ENCODE results near the gene ENTPD6. TPM values are rescaled to one million over a fixed set of nuclear protein-coding genes. Genes with fewer than 3 reads are reported as not detected.

The ENTPD6 gene
- total and polyA plus RNA-seq, 2 donors (not counting 1 experiment from before 2014, with no cell fraction given) = 64.4 to 79.8 TPM

DNA sequence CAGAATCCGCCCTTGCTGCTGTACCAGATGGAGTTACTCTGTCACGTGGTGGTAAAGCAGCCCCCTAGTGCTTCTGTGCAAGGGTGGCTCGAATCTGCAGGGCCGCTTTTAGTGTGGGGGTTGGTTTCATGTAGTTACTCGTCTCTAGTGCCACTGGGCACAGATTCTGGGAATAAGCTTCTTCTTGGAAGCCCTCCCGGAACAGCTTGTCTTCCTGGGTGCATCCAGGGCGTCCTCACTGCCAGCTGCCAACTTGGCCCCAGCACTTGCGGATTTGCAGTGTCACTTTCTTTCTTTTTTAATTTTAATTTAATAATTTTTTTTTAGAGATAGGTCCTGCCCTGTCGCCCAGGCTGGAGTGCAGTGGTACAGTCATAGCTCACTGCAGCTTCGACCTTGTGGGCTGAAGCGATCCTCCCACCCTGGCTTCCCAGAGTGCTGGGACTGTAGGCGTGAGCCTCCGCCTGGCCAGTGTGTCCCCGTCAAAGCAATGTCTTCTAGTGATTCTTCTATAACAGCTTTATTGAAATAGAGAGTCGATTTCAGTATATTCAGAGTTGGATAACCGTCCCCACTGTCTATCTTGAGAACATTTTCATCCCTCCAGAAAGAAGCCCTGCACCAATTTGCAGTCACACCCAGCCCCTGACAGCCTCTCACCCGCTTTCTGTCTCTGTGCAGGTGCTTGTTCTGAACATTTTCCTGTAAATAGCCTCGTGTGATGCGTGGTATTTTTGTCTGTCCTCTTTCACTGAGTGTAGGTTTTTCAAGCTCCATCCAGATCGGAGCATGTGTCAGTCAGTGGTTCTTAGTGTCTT lies 78.2 kb downstream of the ENTPD6 start:
- Histone ChIP-seq H3K27me3 (replicated peaks in 1 of 4; ENCODE audit: control extremely low read depth in 1 of 4, control insufficient read depth in 3 of 4, insufficient read depth in 4 of 4, low read length in 3 of 4) (no peaks in the 10 kb centered on the region), H3K9ac (ENCODE audit: low read length) (no peak overlapping the region), H3K4me1 (ENCODE audit: control insufficient read depth in 2 of 2, insufficient read depth in 2 of 2, low read length in 2 of 2) (no peaks in the 10 kb centered on the region), H3K79me2 (ENCODE audit: control insufficient read depth, insufficient read depth, low read length) (no peaks in the 10 kb centered on the region), H2AFZ (ENCODE audit: insufficient read depth, low read depth, low read length, poor library complexity, severe bottlenecking) (no peak overlapping the region), H4K20me1 (ENCODE audit: control insufficient read depth, insufficient read depth, low read length, poor library complexity, severe bottlenecking) (no peaks in the 10 kb centered on the region), H3K4me3 (ENCODE audit: control extremely low read depth in 1 of 5, extremely low read depth in 1 of 5, insufficient read depth in 1 of 5, low read depth in 2 of 5, low read length in 4 of 5) (no peak overlapping the region), H3K36me3 (replicated peaks in 1 of 2; ENCODE audit: control extremely low read depth in 1 of 2, control insufficient read depth in 1 of 2, extremely low read depth in 1 of 2, insufficient read depth in 2 of 2, low read length in 1 of 2) (peaks cover 0 to 47% of the 10 kb centered on the region in 2 experiments), H3K9me3 (ENCODE audit: control extremely low read depth in 1 of 3, control insufficient read depth in 2 of 3, insufficient read depth in 1 of 3, low read length in 2 of 3) (no peaks in the 10 kb centered on the region), H3K4me2 (replicated peaks; ENCODE audit: low read depth, low read length, poor library complexity, severe bottlenecking) (no peak overlapping the region), H3K27ac (ENCODE audit: low read length in 2 of 2) (no peak overlapping the region)
- ChIA-PET POLR2A (no interaction called here), CTCF (no interaction called here)
- no peak overlapping the region for H3K4me3 Mint-ChIP-seq
- DNase-seq (no peak), ATAC-seq (ENCODE audit: low read depth) (no peak)
- H3K27me3 Mint-ChIP-seq = no peaks in the 10 kb centered on the region
- TF ChIP-seq, protein P1, sequence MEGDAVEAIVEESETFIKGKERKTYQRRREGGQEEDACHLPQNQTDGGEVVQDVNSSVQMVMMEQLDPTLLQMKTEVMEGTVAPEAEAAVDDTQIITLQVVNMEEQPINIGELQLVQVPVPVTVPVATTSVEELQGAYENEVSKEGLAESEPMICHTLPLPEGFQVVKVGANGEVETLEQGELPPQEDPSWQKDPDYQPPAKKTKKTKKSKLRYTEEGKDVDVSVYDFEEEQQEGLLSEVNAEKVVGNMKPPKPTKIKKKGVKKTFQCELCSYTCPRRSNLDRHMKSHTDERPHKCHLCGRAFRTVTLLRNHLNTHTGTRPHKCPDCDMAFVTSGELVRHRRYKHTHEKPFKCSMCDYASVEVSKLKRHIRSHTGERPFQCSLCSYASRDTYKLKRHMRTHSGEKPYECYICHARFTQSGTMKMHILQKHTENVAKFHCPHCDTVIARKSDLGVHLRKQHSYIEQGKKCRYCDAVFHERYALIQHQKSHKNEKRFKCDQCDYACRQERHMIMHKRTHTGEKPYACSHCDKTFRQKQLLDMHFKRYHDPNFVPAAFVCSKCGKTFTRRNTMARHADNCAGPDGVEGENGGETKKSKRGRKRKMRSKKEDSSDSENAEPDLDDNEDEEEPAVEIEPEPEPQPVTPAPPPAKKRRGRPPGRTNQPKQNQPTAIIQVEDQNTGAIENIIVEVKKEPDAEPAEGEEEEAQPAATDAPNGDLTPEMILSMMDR (IDR thresholded peaks at IDR 0.05) = no peak
- TF ChIP-seq EZH2 (IDR thresholded peaks at IDR 0.05; ENCODE audit: borderline replicate concordance, insufficient read depth, low read depth, low read length, poor library complexity, severe bottlenecking) = no peak
- no peaks in the 10 kb centered on the region for H3K9me3 Mint-ChIP-seq (ENCODE audit: insufficient read depth)
- WGBS (ENCODE audit: insufficient coverage) = 98% methylated on average over 14 of the region's 20 CpGs
- no peak overlapping the region for H3K27ac Mint-ChIP-seq
- H3K4me1 Mint-ChIP-seq = no peaks in the 10 kb centered on the region
- intact Hi-C loops (cut with micrococcal nuclease) = no loop called here

DNA sequence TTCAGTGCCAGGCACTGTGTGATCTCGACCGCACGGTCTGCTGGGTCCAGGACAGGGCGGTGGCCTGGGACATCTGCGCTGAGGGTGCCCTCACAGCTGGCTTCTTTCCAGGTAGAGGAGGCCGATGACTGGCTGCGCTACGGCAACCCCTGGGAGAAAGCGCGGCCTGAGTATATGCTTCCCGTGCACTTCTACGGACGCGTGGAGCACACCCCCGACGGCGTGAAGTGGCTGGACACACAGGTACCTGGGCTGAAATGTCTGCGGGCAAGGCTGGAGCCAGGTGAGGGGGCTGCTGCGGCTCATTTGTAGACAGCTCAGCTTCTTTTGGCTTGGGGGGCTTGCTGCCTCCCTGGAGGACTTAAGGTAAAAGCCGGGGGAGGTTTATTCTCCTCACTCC lies 79.0 kb downstream of the ENTPD6 start:
- no peaks in the 10 kb centered on the region for H3K27me3 ChIP-seq (replicated peaks in 1 of 4; ENCODE audit: control extremely low read depth in 1 of 4, control insufficient read depth in 3 of 4, insufficient read depth in 4 of 4, low read length in 3 of 4)
- WGBS (ENCODE audit: insufficient coverage) = 98% methylated on average over 19 of the region's 20 CpGs
- H3K4me1 Mint-ChIP-seq = peaks cover 2% of the 10 kb centered on the region
- H3K4me2 ChIP-seq (replicated peaks; ENCODE audit: low read depth, low read length, poor library complexity, severe bottlenecking) = no peak overlapping the region
- H3K4me1 ChIP-seq (ENCODE audit: control insufficient read depth in 2 of 2, insufficient read depth in 2 of 2, low read length in 2 of 2) = no peaks in the 10 kb centered on the region
- CTCF ChIA-PET = no interaction called here
- H3K27ac Mint-ChIP-seq = no peak overlapping the region
- DNase-seq (no peak), ATAC-seq (ENCODE audit: low read depth) (no peak)
- H3K79me2 ChIP-seq (ENCODE audit: control insufficient read depth, insufficient read depth, low read length) = no peaks in the 10 kb centered on the region
- H3K9me3 Mint-ChIP-seq (ENCODE audit: insufficient read depth) = no peaks in the 10 kb centered on the region
- H3K4me3 Mint-ChIP-seq = no peak overlapping the region
- intact Hi-C loops (cut with micrococcal nuclease) = no loop called here
- no peaks in the 10 kb centered on the region for H4K20me1 ChIP-seq (ENCODE audit: control insufficient read depth, insufficient read depth, low read length, poor library complexity, severe bottlenecking)
- H3K27ac ChIP-seq (ENCODE audit: low read length in 2 of 2) = no peak overlapping the region
- H2AFZ ChIP-seq (ENCODE audit: insufficient read depth, low read depth, low read length, poor library complexity, severe bottlenecking) = no peak overlapping the region
- no peak for TF ChIP-seq EZH2 (IDR thresholded peaks at IDR 0.05; ENCODE audit: borderline replicate concordance, insufficient read depth, low read depth, low read length, poor library complexity, severe bottlenecking)
- TF ChIP-seq, protein P1 (IDR thresholded peaks at IDR 0.05) = no peak
- H3K9me3 ChIP-seq (ENCODE audit: control extremely low read depth in 1 of 3, control insufficient read depth in 2 of 3, insufficient read depth in 1 of 3, low read length in 2 of 3) = no peaks in the 10 kb centered on the region
- H3K4me3 ChIP-seq (ENCODE audit: control extremely low read depth in 1 of 5, extremely low read depth in 1 of 5, insufficient read depth in 1 of 5, low read depth in 2 of 5, low read length in 4 of 5) = no peak overlapping the region
- POLR2A ChIA-PET = no interaction called here
- H3K9ac ChIP-seq (ENCODE audit: low read length) = no peak overlapping the region
- no peaks in the 10 kb centered on the region for H3K27me3 Mint-ChIP-seq
- H3K36me3 ChIP-seq (replicated peaks in 1 of 2; ENCODE audit: control extremely low read depth in 1 of 2, control insufficient read depth in 1 of 2, extremely low read depth in 1 of 2, insufficient read depth in 2 of 2, low read length in 1 of 2) = peaks cover 0 to 47% of the 10 kb centered on the region in 2 experiments

Measured in B cell (primary cell).